Activated CD8-positive, alpha-beta memory T cell treated with anti-CD3 and anti-CD28 coated beads for 36 hours (primary cell): ENCODE data around the gene FDCSP. TPM values are rescaled to one million over a fixed set of nuclear protein-coding genes. Genes with fewer than 3 reads are reported as not detected.
"Not testable (repeated sequence)": the region's sequence is repeated elsewhere in the genome, so short reads cannot be mapped to it uniquely, and the experiment has no call there.

ENCODE experiments used
- CTCF ChIA-PET: fragments of 350-600 bp; sonication (Branson Sonifier 250); formaldehyde crosslinking; loops from one replicate; lab custom pipeline; 2021; ENCODE audit warnings: antibody characterized with exemption; lab: Charles Lee
- POLR2A ChIA-PET: fragments of 350-600 bp; sonication (Branson Sonifier 250); formaldehyde crosslinking; loops from one replicate; lab custom pipeline; 2021; ENCODE audit warnings: antibody characterized with exemption; lab: Charles Lee
- total RNA-seq, 2 experiments: library from RNA; stranded (reverse); gene quantifications; one replicate each; pipeline ENCODE4 v1.2.3, GENCODE V29; 2021

FDCSP gene
- total RNA-seq, 2 experiments from 2014 or later: not detected

GRCh38 chr4:70236125-70236524 is 10.2 kb downstream of the FDCSP start:
- CTCF ChIA-PET: no interaction called here
- POLR2A ChIA-PET: no interaction called here

GRCh38 chr4:70239131-70239883 is 13.4 kb downstream of the FDCSP start:
- CTCF ChIA-PET: no interaction called here
- POLR2A ChIA-PET: no interaction called here

GRCh38 chr4:70239884-70240591 is 14.1 kb downstream of the FDCSP start:
- ChIA-PET POLR2A (no interaction called here), CTCF (no interaction called here)

- CTCF ChIA-PET, POLR2A ChIA-PET: not testable (repeated sequence)
Measured at GRCh38 chr4:70242297-70242696, 16.4 kb downstream of the FDCSP start, which contains the start of gene CSN3. Gene CSN3 (plus strand): TSS chr4:70242597. CDS start chr4:70244820, 2,223 bp downstream.

- POLR2A ChIA-PET: no interaction called here
- CTCF ChIA-PET: no interaction called here
Measured at GRCh38 chr4:70243091-70243490, 17.2 kb downstream of the FDCSP start.

GRCh38 chr4:70251250-70251944 is 25.5 kb downstream of the FDCSP start:
- CTCF ChIA-PET: no interaction called here
- POLR2A ChIA-PET: no interaction called here

GRCh38 chr4:70251945-70252277 is 26.0 kb downstream of the FDCSP start:
- CTCF ChIA-PET: no interaction called here
- POLR2A ChIA-PET: no interaction called here

GRCh38 chr4:70269674-70270073 is 43.8 kb downstream of the FDCSP start:
- CTCF ChIA-PET: no interaction called here
- POLR2A ChIA-PET: no interaction called here

GRCh38 chr4:70277121-70277520 is 51.2 kb downstream of the FDCSP start:
- POLR2A ChIA-PET: no interaction called here
- CTCF ChIA-PET: no interaction called here

GRCh38 chr4:70280567-70280966 is 54.6 kb downstream of the FDCSP start:
- POLR2A ChIA-PET: no interaction called here
- CTCF ChIA-PET: no interaction called here

Other genes starting within 250 kb of the FDCSP start
- gene STATH, start 230.2 kb upstream of the FDCSP start, total RNA-seq: not detected
- gene HTN3, start 197.7 kb upstream of the FDCSP start, total RNA-seq: not detected
- not detected for gene HTN1, start 175.7 kb upstream of the FDCSP start, total RNA-seq
- not detected for gene PRR27, start 71.9 kb upstream of the FDCSP start, total RNA-seq
- not detected for gene ODAM, start 30.4 kb upstream of the FDCSP start, total RNA-seq
- gene CSN3, start 16.5 kb downstream of the FDCSP start, total RNA-seq: not detected
- not detected for gene CABS1, start 108.9 kb downstream of the FDCSP start, total RNA-seq
- not detected for gene SMR3A, start 134.6 kb downstream of the FDCSP start, total RNA-seq
- gene SMR3B, start 157.0 kb downstream of the FDCSP start, total RNA-seq: not detected
- gene OPRPN, start 171.8 kb downstream of the FDCSP start, total RNA-seq: not detected
- not detected for gene MUC7, start 246.1 kb downstream of the FDCSP start, total RNA-seq